Measurements from ENCODE around the gene IKBIP. TPM values are rescaled to one million over a fixed set of nuclear protein-coding genes. Genes with fewer than 3 reads are reported as not detected.
"Not testable (repeated sequence)": the region's sequence is repeated elsewhere in the genome, so short reads cannot be mapped to it uniquely, and the experiment has no call there.

The IKBIP gene
- total RNA-seq, 1 donor from 2014 or later, result 47.4 TPM

GRCh38 chr12:98610596-98610995, 34.0 kb downstream of the IKBIP start:
- no peak overlapping the region for H3K4me3 Mint-ChIP-seq (ENCODE audit: unreplicated experiment)
- peaks cover 4% of the 10 kb centered on the region for H3K36me3 Mint-ChIP-seq (ENCODE audit: low read depth, unreplicated experiment)
- H3K27me3 Mint-ChIP-seq (ENCODE audit: unreplicated experiment), result peaks cover 3% of the 10 kb centered on the region
- no peak overlapping the region for H3K27ac Mint-ChIP-seq (ENCODE audit: unreplicated experiment)
- H3K9me3 Mint-ChIP-seq (ENCODE audit: unreplicated experiment), result no peaks in the 10 kb centered on the region
- TF ChIP-seq, protein P1, sequence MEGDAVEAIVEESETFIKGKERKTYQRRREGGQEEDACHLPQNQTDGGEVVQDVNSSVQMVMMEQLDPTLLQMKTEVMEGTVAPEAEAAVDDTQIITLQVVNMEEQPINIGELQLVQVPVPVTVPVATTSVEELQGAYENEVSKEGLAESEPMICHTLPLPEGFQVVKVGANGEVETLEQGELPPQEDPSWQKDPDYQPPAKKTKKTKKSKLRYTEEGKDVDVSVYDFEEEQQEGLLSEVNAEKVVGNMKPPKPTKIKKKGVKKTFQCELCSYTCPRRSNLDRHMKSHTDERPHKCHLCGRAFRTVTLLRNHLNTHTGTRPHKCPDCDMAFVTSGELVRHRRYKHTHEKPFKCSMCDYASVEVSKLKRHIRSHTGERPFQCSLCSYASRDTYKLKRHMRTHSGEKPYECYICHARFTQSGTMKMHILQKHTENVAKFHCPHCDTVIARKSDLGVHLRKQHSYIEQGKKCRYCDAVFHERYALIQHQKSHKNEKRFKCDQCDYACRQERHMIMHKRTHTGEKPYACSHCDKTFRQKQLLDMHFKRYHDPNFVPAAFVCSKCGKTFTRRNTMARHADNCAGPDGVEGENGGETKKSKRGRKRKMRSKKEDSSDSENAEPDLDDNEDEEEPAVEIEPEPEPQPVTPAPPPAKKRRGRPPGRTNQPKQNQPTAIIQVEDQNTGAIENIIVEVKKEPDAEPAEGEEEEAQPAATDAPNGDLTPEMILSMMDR (IDR thresholded peaks at IDR 0.05; ENCODE audit: unreplicated experiment), result no peak
- H3K4me1 Mint-ChIP-seq (ENCODE audit: unreplicated experiment), result peaks cover 2% of the 10 kb centered on the region
- DNase-seq (ENCODE audit: low spot score), result no peak

DNA sequence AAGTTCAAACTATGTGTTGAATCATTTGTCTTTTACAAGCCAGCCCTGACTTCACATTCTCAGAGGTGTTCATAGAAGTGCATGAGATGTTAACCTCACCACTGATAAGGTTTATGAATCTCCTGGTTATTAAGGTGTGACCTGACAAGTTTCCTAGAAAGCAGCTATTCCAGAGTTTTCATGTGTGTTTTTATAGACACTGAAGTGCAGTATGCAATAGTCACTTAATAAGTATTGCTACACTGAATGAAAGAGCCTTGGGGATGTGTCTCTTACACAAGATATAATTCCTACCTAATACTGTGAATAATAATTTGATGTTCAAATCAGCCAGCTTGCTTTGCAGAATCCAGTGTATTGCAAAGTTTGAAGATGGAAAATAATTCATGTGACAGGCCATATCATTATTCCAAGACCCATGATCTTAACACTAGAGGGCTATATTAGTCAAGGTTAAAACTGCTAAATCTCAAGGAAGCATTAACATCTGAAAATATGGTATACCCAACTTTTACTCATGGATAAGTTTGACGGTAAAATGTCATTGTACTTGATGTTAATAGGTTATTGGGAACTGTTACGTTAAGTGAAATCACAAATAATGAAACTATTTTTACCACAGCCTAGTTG, 38.1 kb downstream of the IKBIP start:
- DNase-seq (ENCODE audit: low spot score), result no peak
- no peaks in the 10 kb centered on the region for H3K9me3 Mint-ChIP-seq (ENCODE audit: unreplicated experiment)
- no peaks in the 10 kb centered on the region for H3K4me1 Mint-ChIP-seq (ENCODE audit: unreplicated experiment)
- no peak overlapping the region for H3K27ac Mint-ChIP-seq (ENCODE audit: unreplicated experiment)
- TF ChIP-seq, protein P1 (IDR thresholded peaks at IDR 0.05; ENCODE audit: unreplicated experiment), result no peak
- H3K36me3 Mint-ChIP-seq (ENCODE audit: low read depth, unreplicated experiment), result peaks cover 10% of the 10 kb centered on the region
- peaks cover 2% of the 10 kb centered on the region for H3K27me3 Mint-ChIP-seq (ENCODE audit: unreplicated experiment)
- no peak overlapping the region for H3K4me3 Mint-ChIP-seq (ENCODE audit: unreplicated experiment)

DNA sequence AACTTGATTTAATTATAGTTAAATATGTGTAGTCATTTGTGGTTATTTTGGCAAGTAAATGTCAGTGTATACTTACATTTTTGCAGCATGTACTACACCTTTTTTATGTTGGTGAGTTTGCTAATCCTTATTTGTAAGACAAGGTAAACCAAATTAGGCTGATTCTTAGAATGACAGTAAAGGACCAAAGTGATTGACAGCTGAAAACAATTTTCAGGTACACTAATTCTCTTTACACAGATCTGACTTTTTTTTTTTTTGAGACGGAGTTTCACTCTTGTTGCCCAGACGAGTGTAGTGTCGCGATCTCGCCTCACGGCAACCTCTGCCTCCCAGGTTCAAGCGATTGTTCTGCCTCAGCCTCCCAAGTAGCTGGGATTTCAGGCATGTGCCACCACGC, 42.7 kb downstream of the IKBIP start:
- H3K36me3 Mint-ChIP-seq (ENCODE audit: low read depth, unreplicated experiment), result peaks cover 24% of the 10 kb centered on the region
- H3K9me3 Mint-ChIP-seq (ENCODE audit: unreplicated experiment), result no peaks in the 10 kb centered on the region
- DNase-seq (ENCODE audit: low spot score), result no peak
- H3K4me3 Mint-ChIP-seq (ENCODE audit: unreplicated experiment), result no peak overlapping the region
- TF ChIP-seq, protein P1 (IDR thresholded peaks at IDR 0.05; ENCODE audit: unreplicated experiment), result peak; percentile 15
- H3K27ac Mint-ChIP-seq (ENCODE audit: unreplicated experiment), result no peak overlapping the region
- peaks cover under 1% of the 10 kb centered on the region for H3K27me3 Mint-ChIP-seq (ENCODE audit: unreplicated experiment)
- no peaks in the 10 kb centered on the region for H3K4me1 Mint-ChIP-seq (ENCODE audit: unreplicated experiment)

- H3K4me3 Mint-ChIP-seq (ENCODE audit: unreplicated experiment); DNase-seq (ENCODE audit: low spot score); H3K27me3 Mint-ChIP-seq (ENCODE audit: unreplicated experiment); H3K27ac Mint-ChIP-seq (ENCODE audit: unreplicated experiment); H3K9me3 Mint-ChIP-seq (ENCODE audit: unreplicated experiment): not testable (repeated sequence)
- Mint-ChIP-seq H3K4me1 (ENCODE audit: unreplicated experiment) (peaks cover 18% of the 10 kb centered on the region), H3K36me3 (ENCODE audit: low read depth, unreplicated experiment) (peaks cover 26% of the 10 kb centered on the region)
Measured at GRCh38 chr12:98597313-98597712, 47.3 kb downstream of the IKBIP start.

- no peak for DNase-seq (ENCODE audit: low spot score)
- Mint-ChIP-seq H3K27ac (ENCODE audit: unreplicated experiment) (no peak overlapping the region), H3K9me3 (ENCODE audit: unreplicated experiment) (no peaks in the 10 kb centered on the region), H3K4me1 (ENCODE audit: unreplicated experiment) (peaks cover 20% of the 10 kb centered on the region), H3K4me3 (ENCODE audit: unreplicated experiment) (peak overlapping the region; percentile 99), H3K36me3 (ENCODE audit: low read depth, unreplicated experiment) (peaks cover 17% of the 10 kb centered on the region), H3K27me3 (ENCODE audit: unreplicated experiment) (peaks cover 2% of the 10 kb centered on the region)
- TF ChIP-seq, protein P1 (IDR thresholded peaks at IDR 0.05; ENCODE audit: unreplicated experiment), result no peak
Measured at GRCh38 chr12:98595243-98595988, 49.2 kb downstream of the IKBIP start.

Measured in endothelial cell (in vitro differentiated cells).